ENCODE results near the gene CTSV. TPM values are rescaled to one million over a fixed set of nuclear protein-coding genes. Genes with fewer than 3 reads are reported as not detected.
"Not testable (repeated sequence)": the region's sequence is repeated elsewhere in the genome, so short reads cannot be mapped to it uniquely, and the experiment has no call there.

CTSV gene
- total RNA-seq, 1 donor = 0.18 TPM

GRCh38 chr9:97059626-97060025, 20.7 kb upstream of the CTSV start:
- H3K4me3 ChIP-seq (ENCODE audit: low read depth, low read length) = no peak overlapping the region
- TF ChIP-seq CTCF (IDR thresholded peaks at IDR 0.05; ENCODE audit: insufficient read depth, low read length) = no peak
- DNase-seq (ENCODE audit: low read depth) = no peak

GRCh38 chr9:97057651-97058050, 18.7 kb upstream of the CTSV start:
- TF ChIP-seq CTCF (IDR thresholded peaks at IDR 0.05; ENCODE audit: insufficient read depth, low read length) = no peak
- no peak for DNase-seq (ENCODE audit: low read depth)
- no peak overlapping the region for H3K4me3 ChIP-seq (ENCODE audit: low read depth, low read length)

GRCh38 chr9:97055891-97056290, 16.9 kb upstream of the CTSV start:
- H3K4me3 ChIP-seq (ENCODE audit: low read depth, low read length); DNase-seq (ENCODE audit: low read depth): not testable (repeated sequence)

- no peak overlapping the region for H3K4me3 ChIP-seq (ENCODE audit: low read depth, low read length)
- no peak for TF ChIP-seq CTCF (IDR thresholded peaks at IDR 0.05; ENCODE audit: insufficient read depth, low read length)
- DNase-seq (ENCODE audit: low read depth) = no peak
Measured at GRCh38 chr9:97053717-97054116, 14.8 kb upstream of the CTSV start.

- TF ChIP-seq CTCF (IDR thresholded peaks at IDR 0.05; ENCODE audit: insufficient read depth, low read length) = no peak
- DNase-seq (ENCODE audit: low read depth) = no peak
- H3K4me3 ChIP-seq (ENCODE audit: low read depth, low read length) = no peak overlapping the region
Measured at GRCh38 chr9:97052735-97053134, 13.8 kb upstream of the CTSV start.

GRCh38 chr9:97046228-97046627, 7.3 kb upstream of the CTSV start:
- no peak for TF ChIP-seq CTCF (IDR thresholded peaks at IDR 0.05; ENCODE audit: insufficient read depth, low read length)
- peak; percentile 1 for DNase-seq (ENCODE audit: low read depth)
- H3K4me3 ChIP-seq (ENCODE audit: low read depth, low read length) = no peak overlapping the region

GRCh38 chr9:97045300-97045699, 6.4 kb upstream of the CTSV start:
- no peak for DNase-seq (ENCODE audit: low read depth)
- no peak for TF ChIP-seq CTCF (IDR thresholded peaks at IDR 0.05; ENCODE audit: insufficient read depth, low read length)
- H3K4me3 ChIP-seq (ENCODE audit: low read depth, low read length) = no peak overlapping the region

Data from fibroblast of the aortic adventitia (primary cell).